Measurements from ENCODE around the gene FHDC1.

FHDC1 gene

GRCh38 chr4:153013202-153013977 is 77.3 kb downstream of the FHDC1 start:
- no peak for DNase-seq

- DNase-seq, result no peak
These were observed 78.3 kb downstream of the FHDC1 start for GRCh38 chr4:153014460-153014859.

- no peak for DNase-seq
These were observed 80.5 kb downstream of the FHDC1 start for GRCh38 chr4:153016592-153016991.

GRCh38 chr4:153018031-153018430 is 81.9 kb downstream of the FHDC1 start:
- DNase-seq, result no peak

- no peak for DNase-seq
These were observed 82.6 kb downstream of the FHDC1 start for GRCh38 chr4:153018684-153019083.

- no peak for DNase-seq
These were observed 83.8 kb downstream of the FHDC1 start for GRCh38 chr4:153019906-153020305.

GRCh38 chr4:153020457-153020856 is 84.3 kb downstream of the FHDC1 start:
- no peak for DNase-seq

GRCh38 chr4:153021276-153021675 is 85.2 kb downstream of the FHDC1 start:
- no peak for DNase-seq

GRCh38 chr4:153022241-153022715 is 86.2 kb downstream of the FHDC1 start:
- DNase-seq, result no peak

- DNase-seq, result no peak
These were observed 87.0 kb downstream of the FHDC1 start for GRCh38 chr4:153023139-153023538.

- no peak for DNase-seq
These were observed 87.7 kb downstream of the FHDC1 start for GRCh38 chr4:153023692-153024394.

GRCh38 chr4:153024466-153024865 is 88.3 kb downstream of the FHDC1 start:
- DNase-seq, result no peak

- no peak for DNase-seq
These were observed 89.3 kb downstream of the FHDC1 start for GRCh38 chr4:153025406-153025805.

GRCh38 chr4:153026591-153027346 is 90.6 kb downstream of the FHDC1 start:
- no peak for DNase-seq

- no peak for DNase-seq
These were observed 91.7 kb downstream of the FHDC1 start for GRCh38 chr4:153027866-153028265.

- no peak for DNase-seq
These were observed 92.4 kb downstream of the FHDC1 start for GRCh38 chr4:153028535-153028934.
